HG02759 (cell line): Measurements from ENCODE around the gene NMRAL1.

ENCODE experiments used
- ATAC-seq: cut with Tn5 transposase; IDR thresholded peaks from one replicate; pipeline ENCODE4 v1.9.1; 2021; ENCODE audit warnings: mild to moderate bottlenecking, moderate library complexity; ENCODE audit not compliant: unreplicated experiment

NMRAL1 gene

GRCh38 chr16:4426722-4427372, 47.6 kb downstream of the NMRAL1 start:
- ATAC-seq, result no peak

DNA sequence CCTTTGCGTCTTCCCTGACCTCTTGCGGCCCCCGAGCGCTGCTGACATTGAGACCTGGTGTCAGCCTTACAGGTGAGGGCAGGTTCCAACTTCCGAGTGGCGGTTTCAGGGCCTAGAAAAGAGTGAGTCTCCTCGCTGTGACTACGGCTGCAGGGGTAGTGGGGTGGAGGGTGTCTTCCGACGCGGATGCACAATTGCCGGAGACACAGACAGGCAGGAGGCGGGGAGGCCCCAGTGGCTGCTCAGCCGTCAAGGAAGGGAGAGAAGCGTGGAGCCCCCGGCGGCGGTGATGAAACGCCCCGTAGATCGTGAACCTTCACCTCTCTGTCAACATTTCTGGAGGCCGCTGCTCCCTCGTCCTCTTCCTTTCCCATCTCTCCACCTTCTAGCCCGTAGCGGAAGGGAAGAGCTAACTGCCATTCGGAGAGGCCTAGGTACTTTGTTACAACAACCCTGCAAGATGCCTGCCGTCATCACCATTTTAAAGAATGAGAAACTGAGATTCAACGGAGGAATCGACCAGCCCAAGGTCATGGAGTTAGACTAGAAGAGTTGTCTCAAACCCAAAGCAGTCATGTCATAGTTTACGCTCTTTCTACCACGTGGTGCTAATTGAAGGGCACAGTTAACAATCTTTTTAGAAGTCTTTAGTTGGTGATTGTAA, 48.3 kb downstream of the NMRAL1 start:
- peak; percentile 33 for ATAC-seq

DNA sequence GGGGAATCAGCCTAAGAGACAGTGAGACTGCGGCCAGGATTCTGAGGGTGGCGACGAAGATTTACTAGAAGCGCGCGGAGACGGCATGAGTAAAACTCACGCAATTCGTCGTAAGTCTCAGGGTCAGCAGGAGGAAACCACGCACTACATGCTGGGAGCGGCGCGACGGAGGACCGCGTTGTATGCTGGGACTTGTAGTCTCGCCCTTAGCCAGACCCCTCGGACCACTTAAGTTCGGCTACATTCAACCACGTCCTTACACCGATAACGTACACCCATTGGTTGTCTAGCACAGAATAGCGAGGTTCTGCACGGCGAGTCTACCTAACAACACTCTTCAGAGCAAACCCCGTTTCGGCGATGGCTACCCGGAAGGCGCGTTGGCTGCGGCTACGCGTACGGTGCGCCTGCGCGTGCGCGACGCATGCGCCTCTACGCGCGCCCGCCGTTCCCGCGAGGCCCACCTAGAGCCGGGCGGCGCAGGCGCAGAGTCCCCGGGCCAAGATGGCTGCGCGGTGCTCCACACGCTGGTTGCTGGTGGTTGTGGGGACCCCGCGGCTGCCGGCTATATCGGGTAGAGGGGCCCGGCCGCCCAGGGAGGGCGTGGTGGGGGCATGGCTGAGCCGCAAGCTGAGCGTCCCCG, 48.9 kb downstream of the NMRAL1 start, which contains the start of gene DNAJA3:
Gene DNAJA3, plus strand, starts transcription at position 491 of the 643 bp plus-strand sequence. Its CDS starts 14 bp downstream, at position 505.
- peak; percentile 90 for ATAC-seq

GRCh38 chr16:4420505-4421105, 53.8 kb downstream of the NMRAL1 start:
- no peak for ATAC-seq

DNA sequence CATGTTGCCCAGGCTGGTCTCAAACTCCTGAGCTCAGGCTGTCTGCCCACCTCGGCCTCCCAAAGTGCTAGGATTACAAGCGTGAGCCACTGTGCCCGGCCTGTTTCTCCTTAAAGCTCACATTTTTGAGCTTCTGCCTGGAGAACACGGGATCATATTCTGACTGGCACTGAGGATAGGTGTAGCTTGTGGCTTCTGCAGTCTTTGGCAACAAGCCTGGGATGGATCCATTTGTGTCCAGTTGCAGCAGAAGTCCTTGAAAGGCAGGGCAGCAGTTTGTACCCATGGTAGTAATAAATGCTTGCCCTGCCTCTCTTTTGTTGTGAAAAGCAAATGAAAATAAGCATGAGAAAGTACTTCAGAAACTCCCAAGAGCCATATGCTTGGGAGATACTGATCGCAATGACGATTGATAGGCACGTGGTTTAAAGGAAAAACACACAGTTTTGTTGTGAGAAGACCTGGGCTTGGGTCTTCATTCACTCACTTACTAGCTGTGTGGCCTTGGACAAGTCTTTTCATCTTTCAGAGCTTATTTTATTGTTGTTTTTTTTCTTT, 54.9 kb downstream of the NMRAL1 start:
- ATAC-seq, result no peak

GRCh38 chr16:4416200-4417032, 58.0 kb downstream of the NMRAL1 start, which contains the start of gene CORO7:
Gene CORO7, minus strand, starts transcription at chr16:4416596. Its CDS starts 78 bp downstream, at chr16:4416518.
- ATAC-seq, result peak; percentile 77

- ATAC-seq, result peak; percentile 16
These were observed 58.8 kb downstream of the NMRAL1 start for GRCh38 chr16:4415538-4416199.

DNA sequence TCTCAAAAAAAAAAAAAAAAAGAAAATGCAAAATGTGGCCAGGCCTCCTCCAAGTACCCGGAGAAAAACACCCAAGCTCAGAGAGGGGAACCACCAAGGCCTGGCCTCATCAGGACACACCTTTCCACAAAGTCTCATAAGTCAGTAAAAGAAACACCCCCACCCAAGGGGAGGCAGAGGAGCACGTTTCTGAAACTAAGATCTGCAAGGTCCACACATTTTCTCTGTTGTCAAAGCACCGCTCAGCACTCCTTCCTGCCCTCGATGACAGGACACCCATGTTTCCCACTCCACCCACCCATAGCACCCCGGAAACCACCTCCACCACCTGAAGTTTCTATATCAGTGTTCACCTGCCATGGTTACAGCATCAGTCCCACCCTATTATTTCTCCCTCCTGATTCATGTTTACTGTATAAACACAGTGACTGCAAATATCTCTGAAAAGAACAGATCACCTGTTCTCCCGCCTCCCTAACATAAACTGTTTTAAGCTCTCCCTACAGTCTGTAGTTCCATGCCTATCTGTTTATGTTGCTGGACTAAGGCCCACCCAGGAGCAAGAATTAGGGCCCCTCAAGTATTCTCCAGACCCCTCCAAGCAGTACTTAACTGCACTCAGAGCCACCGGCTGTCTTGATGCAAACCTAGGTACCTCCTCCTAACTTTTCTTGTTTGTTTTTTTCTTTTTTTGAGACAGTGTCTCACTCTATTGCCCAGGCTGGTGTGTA, 60.1 kb downstream of the NMRAL1 start:
- peak; percentile 64 for ATAC-seq

DNA sequence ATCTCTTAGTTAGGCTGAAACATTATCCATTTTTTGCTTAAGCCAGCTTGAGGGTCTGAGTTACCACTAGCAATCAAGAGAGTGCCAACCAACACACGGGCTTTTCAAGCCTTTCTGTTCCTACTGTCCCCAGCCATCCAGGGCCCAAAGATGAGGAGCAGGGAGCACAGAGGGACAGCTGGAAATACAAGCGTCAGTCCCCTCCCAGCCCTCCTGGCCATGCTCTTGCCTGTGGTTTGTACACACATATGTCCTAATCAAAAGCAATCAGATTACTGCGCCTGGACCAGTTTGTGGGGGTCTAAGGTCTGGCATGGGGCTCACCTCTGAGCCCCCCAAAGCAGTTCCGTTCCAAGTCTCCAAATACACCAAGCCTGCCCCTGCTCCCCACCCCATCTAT, 61.6 kb downstream of the NMRAL1 start:
- no peak for ATAC-seq

GRCh38 chr16:4412159-4412558, 62.3 kb downstream of the NMRAL1 start:
- no peak for ATAC-seq
